ENCODE data around the gene POLD4. TPM values are rescaled to one million over a fixed set of nuclear protein-coding genes. Genes with fewer than 3 reads are reported as not detected.

POLD4 gene
- total RNA-seq, 1 donor: 59.4 TPM

DNA sequence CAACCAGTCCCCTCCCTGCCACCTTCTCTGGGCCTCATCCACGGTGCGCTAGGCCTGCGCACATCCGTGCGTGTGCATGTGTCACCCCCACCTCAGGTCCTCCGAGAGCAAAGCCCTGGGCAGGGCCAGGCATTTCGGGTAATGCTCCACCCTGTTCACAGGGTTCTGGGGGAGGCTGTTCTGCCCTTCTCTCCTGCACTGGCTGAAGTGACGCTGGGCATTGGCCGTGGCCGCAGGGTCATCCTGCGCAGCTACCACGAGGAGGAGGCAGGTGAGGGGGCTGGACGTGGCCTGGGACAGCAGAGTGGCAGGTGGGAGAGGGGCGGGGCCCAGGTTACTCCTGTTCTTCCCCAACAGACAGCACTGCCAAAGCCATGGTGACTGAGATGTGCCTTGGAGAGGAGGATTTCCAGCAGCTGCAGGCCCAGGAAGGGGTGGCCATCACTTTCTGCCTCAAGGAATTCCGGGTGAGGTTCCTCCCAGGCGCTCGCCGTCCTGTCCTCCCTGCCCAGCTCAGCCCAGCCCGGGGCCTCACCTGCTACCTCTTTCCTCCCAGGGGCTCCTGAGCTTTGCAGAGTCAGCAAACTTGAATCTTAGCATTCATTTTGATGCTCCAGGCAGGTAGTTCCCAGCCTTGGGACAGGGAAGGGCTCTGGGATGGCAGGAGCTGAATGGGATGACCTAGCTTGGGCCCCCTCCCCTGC is 42.4 kb upstream of the POLD4 start:
- peaks cover 22% of the 10 kb centered on the region for H4K20me1 ChIP-seq (ENCODE audit: insufficient read depth, low read length)
- H3K4me1 ChIP-seq (ENCODE audit: insufficient read depth, low read length): peaks cover 19% of the 10 kb centered on the region
- H3K27me3 ChIP-seq (ENCODE audit: insufficient read depth, low read length): no peaks in the 10 kb centered on the region
- peaks cover 46% of the 10 kb centered on the region for H3K79me2 ChIP-seq (ENCODE audit: insufficient read depth, low read length)
- no peak overlapping the region for H2AFZ ChIP-seq (ENCODE audit: low read length)
- H3K9me3 ChIP-seq (ENCODE audit: low read depth, low read length): no peaks in the 10 kb centered on the region
- no peak overlapping the region for H3K4me3 ChIP-seq (ENCODE audit: insufficient read depth, low read length)
- TF ChIP-seq, protein P1, sequence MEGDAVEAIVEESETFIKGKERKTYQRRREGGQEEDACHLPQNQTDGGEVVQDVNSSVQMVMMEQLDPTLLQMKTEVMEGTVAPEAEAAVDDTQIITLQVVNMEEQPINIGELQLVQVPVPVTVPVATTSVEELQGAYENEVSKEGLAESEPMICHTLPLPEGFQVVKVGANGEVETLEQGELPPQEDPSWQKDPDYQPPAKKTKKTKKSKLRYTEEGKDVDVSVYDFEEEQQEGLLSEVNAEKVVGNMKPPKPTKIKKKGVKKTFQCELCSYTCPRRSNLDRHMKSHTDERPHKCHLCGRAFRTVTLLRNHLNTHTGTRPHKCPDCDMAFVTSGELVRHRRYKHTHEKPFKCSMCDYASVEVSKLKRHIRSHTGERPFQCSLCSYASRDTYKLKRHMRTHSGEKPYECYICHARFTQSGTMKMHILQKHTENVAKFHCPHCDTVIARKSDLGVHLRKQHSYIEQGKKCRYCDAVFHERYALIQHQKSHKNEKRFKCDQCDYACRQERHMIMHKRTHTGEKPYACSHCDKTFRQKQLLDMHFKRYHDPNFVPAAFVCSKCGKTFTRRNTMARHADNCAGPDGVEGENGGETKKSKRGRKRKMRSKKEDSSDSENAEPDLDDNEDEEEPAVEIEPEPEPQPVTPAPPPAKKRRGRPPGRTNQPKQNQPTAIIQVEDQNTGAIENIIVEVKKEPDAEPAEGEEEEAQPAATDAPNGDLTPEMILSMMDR (IDR thresholded peaks at IDR 0.05; ENCODE audit: extremely low read depth, low read depth, low read length): no peak
- peak; percentile 60 for DNase-seq (ENCODE audit: insufficient read length, low spot score, missing footprints)
- no peak overlapping the region for H3K4me2 ChIP-seq (ENCODE audit: insufficient read depth, low read length)
- H3K27ac ChIP-seq (ENCODE audit: low read depth, low read length): no peak overlapping the region
- peaks cover 38% of the 10 kb centered on the region for H3K36me3 ChIP-seq (ENCODE audit: insufficient read depth, low read length)

DNA sequence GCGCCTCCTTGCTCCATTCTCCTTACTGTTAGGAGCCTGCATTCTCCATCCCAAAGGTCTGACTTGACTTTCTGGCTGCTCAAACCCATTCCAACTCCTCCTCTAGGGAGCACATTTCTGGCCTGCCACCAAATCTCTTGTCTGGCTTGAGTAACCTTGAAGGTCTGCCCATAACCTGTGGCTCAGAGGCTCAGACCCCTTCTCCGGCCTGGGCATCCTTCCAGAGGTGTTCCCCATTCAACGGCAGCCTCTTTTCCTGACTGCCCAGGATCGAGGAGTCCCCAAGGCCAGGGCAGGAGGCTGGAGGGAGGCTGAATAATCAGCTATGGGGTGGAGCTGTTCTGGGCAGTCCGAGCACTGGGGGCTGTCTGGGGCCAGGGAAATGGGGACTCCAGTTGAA is 40.6 kb upstream of the POLD4 start:
- H3K4me3 ChIP-seq (ENCODE audit: insufficient read depth, low read length): no peak overlapping the region
- H3K79me2 ChIP-seq (ENCODE audit: insufficient read depth, low read length): peaks cover 31% of the 10 kb centered on the region
- TF ChIP-seq, protein P1 (IDR thresholded peaks at IDR 0.05; ENCODE audit: extremely low read depth, low read depth, low read length): no peak
- H2AFZ ChIP-seq (ENCODE audit: low read length): no peak overlapping the region
- H3K4me1 ChIP-seq (ENCODE audit: insufficient read depth, low read length): peaks cover 13% of the 10 kb centered on the region
- no peak overlapping the region for H3K4me2 ChIP-seq (ENCODE audit: insufficient read depth, low read length)
- H4K20me1 ChIP-seq (ENCODE audit: insufficient read depth, low read length): peaks cover 9% of the 10 kb centered on the region
- H3K9me3 ChIP-seq (ENCODE audit: low read depth, low read length): no peaks in the 10 kb centered on the region
- DNase-seq (ENCODE audit: insufficient read length, low spot score, missing footprints): peak; percentile 43
- peaks cover 26% of the 10 kb centered on the region for H3K36me3 ChIP-seq (ENCODE audit: insufficient read depth, low read length)
- H3K27me3 ChIP-seq (ENCODE audit: insufficient read depth, low read length): no peaks in the 10 kb centered on the region
- no peak overlapping the region for H3K27ac ChIP-seq (ENCODE audit: low read depth, low read length)

- H3K79me2 ChIP-seq (ENCODE audit: insufficient read depth, low read length): peaks cover 28% of the 10 kb centered on the region
- H3K27ac ChIP-seq (ENCODE audit: low read depth, low read length): no peak overlapping the region
- no peak overlapping the region for H2AFZ ChIP-seq (ENCODE audit: low read length)
- no peaks in the 10 kb centered on the region for H3K9me3 ChIP-seq (ENCODE audit: low read depth, low read length)
- peaks cover 20% of the 10 kb centered on the region for H3K36me3 ChIP-seq (ENCODE audit: insufficient read depth, low read length)
- DNase-seq (ENCODE audit: insufficient read length, low spot score, missing footprints): peak; percentile 21
- peaks cover 5% of the 10 kb centered on the region for H4K20me1 ChIP-seq (ENCODE audit: insufficient read depth, low read length)
- no peak overlapping the region for H3K4me3 ChIP-seq (ENCODE audit: insufficient read depth, low read length)
- peaks cover 13% of the 10 kb centered on the region for H3K4me1 ChIP-seq (ENCODE audit: insufficient read depth, low read length)
- TF ChIP-seq, protein P1 (IDR thresholded peaks at IDR 0.05; ENCODE audit: extremely low read depth, low read depth, low read length): no peak
- no peaks in the 10 kb centered on the region for H3K27me3 ChIP-seq (ENCODE audit: insufficient read depth, low read length)
- H3K4me2 ChIP-seq (ENCODE audit: insufficient read depth, low read length): no peak overlapping the region
Observed at GRCh38 chr11:67393437-67393836, 40.1 kb upstream of the POLD4 start.

DNA sequence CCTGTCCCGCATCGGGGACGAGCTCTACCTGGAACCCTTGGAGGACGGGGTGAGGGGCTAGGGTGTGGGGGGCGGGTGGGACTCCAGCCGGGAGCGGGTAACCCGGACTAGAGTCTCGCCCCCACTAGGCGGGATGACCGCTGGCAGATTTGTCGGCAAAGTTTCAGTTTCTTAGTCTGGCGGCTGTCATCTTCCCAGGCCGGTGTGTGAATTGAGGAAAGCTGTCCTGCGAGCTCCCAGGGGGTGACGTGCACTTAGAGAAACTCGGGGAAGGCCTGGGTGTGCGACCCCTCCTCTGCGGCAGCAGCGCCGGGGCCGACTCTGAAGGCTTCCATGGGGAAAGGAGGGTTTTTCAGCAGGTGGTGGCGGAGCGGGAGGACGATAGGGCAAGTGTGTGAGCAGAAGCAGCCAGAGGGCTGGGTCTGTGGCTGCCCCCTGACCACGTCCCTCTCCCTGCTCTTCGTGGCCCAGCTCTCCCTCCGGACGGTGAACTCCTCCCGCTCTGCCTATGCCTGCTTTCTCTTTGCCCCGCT is 38.9 kb upstream of the POLD4 start:
- peak overlapping the region; percentile 87 for H3K4me3 ChIP-seq (ENCODE audit: insufficient read depth, low read length)
- H4K20me1 ChIP-seq (ENCODE audit: insufficient read depth, low read length): no peaks in the 10 kb centered on the region
- H3K4me2 ChIP-seq (ENCODE audit: insufficient read depth, low read length): peak overlapping the region; percentile 99
- DNase-seq (ENCODE audit: insufficient read length, low spot score, missing footprints): peak; percentile 95
- peak overlapping the region; percentile 83 for H3K27ac ChIP-seq (ENCODE audit: low read depth, low read length)
- H3K36me3 ChIP-seq (ENCODE audit: insufficient read depth, low read length): peaks cover 8% of the 10 kb centered on the region
- H3K79me2 ChIP-seq (ENCODE audit: insufficient read depth, low read length): peaks cover 24% of the 10 kb centered on the region
- H3K27me3 ChIP-seq (ENCODE audit: insufficient read depth, low read length): no peaks in the 10 kb centered on the region
- H2AFZ ChIP-seq (ENCODE audit: low read length): peak overlapping the region; percentile 85
- H3K9me3 ChIP-seq (ENCODE audit: low read depth, low read length): no peaks in the 10 kb centered on the region
- TF ChIP-seq, protein P1 (IDR thresholded peaks at IDR 0.05; ENCODE audit: extremely low read depth, low read depth, low read length): no peak
- H3K4me1 ChIP-seq (ENCODE audit: insufficient read depth, low read length): peaks cover 13% of the 10 kb centered on the region
